Measurements from ENCODE around the gene CD151.

Gene CD151

DNA sequence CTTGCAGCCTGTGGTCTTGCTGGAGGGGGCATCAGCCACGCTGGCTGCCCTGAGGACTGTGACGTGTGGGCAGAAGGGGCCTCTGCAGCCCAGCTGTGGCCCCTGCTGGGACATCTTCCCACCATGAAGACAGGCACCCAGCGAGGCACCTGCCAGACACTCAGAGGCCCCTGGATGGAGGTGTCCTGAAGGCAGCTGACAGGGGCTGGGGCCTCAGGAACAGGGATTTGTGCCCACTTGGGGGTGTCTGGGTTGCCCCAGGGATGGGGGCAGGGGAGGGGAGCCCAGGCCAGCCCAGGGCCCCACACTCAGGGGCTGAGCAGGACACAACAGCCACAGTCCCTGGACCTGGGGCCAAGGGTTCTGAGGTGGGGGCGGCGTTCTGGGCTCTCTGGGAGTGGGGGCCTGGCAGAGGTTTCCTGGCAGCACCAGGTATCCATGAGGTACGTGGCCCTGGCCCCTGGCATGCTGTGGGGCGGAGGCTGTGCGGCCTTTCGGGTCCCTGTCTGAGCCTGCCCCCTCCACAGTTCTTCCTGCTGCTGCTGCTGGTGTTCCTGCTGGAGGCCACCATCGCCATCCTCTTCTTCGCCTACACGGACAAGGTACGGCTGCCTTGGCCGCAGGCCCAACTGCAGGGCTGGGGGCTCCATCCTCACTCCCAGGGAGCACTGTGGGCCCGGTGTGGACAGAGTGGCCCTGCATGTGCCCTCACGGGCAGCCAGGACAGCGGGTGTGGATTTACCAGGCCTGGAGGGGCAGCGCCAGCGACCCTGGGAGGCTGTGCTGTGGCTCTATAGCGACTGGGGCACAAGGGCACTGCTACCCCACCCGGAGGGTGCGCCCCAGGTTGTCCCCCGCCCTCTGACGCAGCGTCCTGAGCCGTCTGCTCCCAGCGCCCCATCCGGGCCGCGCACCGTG lies 31.4 kb downstream of the CD151 start:
- no peaks in the 10 kb centered on the region for H3K9me3 Mint-ChIP-seq
- H3K4me1 Mint-ChIP-seq = no peaks in the 10 kb centered on the region
- H3K4me3 Mint-ChIP-seq = no peak overlapping the region
- no peaks in the 10 kb centered on the region for H3K36me3 Mint-ChIP-seq
- H3K27me3 Mint-ChIP-seq = no peaks in the 10 kb centered on the region
- no peak overlapping the region for H3K27ac Mint-ChIP-seq

GRCh38 chr11:864898-865297 lies 32.1 kb downstream of the CD151 start:
- Mint-ChIP-seq H3K9me3 (no peaks in the 10 kb centered on the region), H3K27me3 (no peaks in the 10 kb centered on the region), H3K4me1 (no peaks in the 10 kb centered on the region), H3K36me3 (no peaks in the 10 kb centered on the region), H3K4me3 (no peak overlapping the region), H3K27ac (no peak overlapping the region)

DNA sequence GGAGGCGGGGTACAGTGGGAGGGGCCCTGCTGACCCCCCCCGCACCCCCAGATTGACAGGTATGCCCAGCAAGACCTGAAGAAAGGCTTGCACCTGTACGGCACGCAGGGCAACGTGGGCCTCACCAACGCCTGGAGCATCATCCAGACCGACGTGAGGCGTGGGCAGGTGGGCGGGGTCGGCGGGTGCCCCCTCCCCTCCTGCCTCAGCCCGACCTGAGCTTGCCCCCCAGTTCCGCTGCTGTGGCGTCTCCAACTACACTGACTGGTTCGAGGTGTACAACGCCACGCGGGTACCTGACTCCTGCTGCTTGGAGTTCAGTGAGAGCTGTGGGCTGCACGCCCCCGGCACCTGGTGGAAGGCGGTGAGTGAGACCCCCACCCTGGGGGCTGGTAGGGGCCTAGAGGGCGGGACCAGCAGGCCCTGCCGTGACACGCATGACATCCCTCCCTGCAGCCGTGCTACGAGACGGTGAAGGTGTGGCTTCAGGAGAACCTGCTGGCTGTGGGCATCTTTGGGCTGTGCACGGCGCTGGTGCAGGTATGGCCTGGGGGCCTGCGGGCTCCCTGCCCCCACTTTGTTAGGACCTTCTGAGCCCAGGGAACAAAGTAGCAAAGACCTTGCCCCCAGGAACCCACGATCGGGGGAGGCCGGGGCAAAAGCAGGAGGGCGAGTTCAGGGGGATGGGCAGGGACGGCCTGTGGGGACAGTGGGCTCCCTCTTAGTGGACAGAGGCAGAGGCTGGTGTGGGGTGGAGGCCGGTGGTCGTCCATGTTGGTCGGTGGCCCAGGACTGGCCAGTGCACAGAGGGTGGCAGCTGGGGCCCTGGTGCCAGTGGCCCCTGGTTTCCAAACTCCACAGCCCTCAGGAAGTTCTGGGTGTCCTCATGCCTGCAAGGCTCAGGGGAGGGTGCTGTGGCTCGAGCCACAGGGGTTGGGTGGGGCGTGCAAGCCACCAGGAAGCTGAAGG lies 33.0 kb downstream of the CD151 start:
- H3K4me3 Mint-ChIP-seq = peak overlapping the region; percentile 15
- no peaks in the 10 kb centered on the region for H3K9me3 Mint-ChIP-seq
- no peaks in the 10 kb centered on the region for H3K27me3 Mint-ChIP-seq
- no peak overlapping the region for H3K27ac Mint-ChIP-seq
- H3K36me3 Mint-ChIP-seq = no peaks in the 10 kb centered on the region
- H3K4me1 Mint-ChIP-seq = no peaks in the 10 kb centered on the region

DNA sequence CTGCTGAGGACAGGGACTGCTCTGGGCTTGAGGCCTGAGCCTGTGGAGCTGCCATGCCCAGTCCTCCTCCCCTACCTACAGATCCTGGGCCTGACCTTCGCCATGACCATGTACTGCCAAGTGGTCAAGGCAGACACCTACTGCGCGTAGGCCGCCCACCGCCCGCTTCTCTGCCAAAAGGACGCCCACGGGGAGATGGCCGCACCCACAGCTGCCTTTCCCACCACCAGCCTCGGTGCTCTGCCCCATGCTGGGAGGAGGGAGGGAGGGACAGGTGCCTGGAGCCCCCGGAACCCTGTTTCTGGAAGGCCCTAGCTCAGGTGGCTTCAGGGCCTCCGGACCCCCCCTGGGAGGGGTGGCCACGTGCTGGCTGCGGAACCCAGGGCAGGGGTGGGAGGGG lies 33.7 kb downstream of the CD151 start:
- Mint-ChIP-seq H3K4me1 (no peaks in the 10 kb centered on the region), H3K27me3 (no peaks in the 10 kb centered on the region), H3K9me3 (no peaks in the 10 kb centered on the region), H3K36me3 (no peaks in the 10 kb centered on the region), H3K4me3 (no peak overlapping the region), H3K27ac (no peak overlapping the region)

DNA sequence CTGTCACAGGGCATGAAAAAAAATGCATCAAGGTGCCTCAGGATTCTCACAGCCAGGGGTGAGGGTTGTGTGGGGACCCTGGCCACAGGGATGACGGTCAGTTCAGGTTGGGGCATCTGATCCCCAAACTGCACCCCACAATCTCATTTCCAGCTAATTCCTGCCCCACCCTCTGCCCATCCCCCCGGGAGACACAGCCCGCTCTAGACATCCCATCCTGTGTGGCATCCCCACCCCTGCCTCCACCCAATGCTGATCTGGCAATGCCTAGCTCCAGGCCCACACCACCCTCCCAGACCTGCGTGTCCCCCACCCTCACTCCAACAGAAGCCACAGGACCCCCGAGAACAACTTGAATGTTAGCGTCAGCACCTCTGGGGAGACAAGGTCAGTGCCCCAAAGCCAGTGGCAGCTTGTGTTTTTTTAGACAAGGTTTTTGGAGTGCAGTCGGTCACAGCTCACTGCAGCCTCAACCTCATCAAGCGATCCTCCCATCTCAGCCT lies 35.2 kb downstream of the CD151 start:
- H3K27ac Mint-ChIP-seq = no peak overlapping the region

DNA sequence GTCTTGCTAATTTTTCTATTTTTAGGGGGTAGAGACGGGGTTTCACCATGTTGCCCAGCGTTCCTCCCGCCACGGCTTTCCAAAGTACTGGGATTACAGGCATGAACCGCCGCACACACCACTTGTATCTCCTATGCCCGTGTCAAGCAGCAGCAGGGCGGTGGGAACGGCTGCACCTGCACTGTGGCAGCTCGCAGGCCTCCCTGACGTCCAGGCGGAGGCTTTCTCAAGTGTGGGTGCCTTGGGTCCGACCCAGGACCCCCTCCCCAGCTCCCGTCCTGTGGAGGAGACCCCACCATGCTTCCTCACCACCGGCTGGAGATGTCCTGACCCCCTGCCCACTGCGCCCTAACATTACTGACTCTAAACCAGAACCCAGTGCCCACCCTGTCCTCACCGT lies 35.6 kb downstream of the CD151 start:
- H3K36me3 Mint-ChIP-seq = no peaks in the 10 kb centered on the region

More for the DNA sequence above, 35.2 kb downstream of the CD151 start:
- Mint-ChIP-seq H3K4me1 (no peaks in the 10 kb centered on the region), H3K27me3 (no peaks in the 10 kb centered on the region), H3K4me3 (no peak overlapping the region), H3K36me3 (no peaks in the 10 kb centered on the region), H3K9me3 (no peaks in the 10 kb centered on the region)

DNA sequence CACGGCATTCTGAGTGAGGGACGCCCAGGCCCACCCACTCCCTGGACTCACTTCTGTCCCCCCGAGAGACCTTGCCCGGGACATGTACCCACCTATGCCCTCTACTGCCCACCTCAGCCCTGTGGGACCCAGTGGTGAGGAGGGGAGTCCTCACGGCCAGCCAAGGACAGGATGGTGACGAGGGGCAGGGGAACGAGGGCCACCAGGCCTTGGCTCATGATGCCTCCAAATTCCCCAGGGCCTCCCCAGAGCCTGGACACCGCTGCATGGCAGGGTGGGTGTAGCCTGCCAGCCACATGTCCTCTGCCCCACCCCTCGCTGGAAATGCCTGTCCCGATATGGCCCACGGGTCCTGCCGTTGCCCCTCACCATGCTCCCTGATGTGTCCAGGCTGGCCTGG lies 36.0 kb downstream of the CD151 start:
- H3K9me3 Mint-ChIP-seq = no peaks in the 10 kb centered on the region
- no peaks in the 10 kb centered on the region for H3K27me3 Mint-ChIP-seq
- no peaks in the 10 kb centered on the region for H3K4me1 Mint-ChIP-seq
- H3K27ac Mint-ChIP-seq = no peak overlapping the region
- peaks cover 2% of the 10 kb centered on the region for H3K36me3 Mint-ChIP-seq
- no peak overlapping the region for H3K4me3 Mint-ChIP-seq

More for the DNA sequence above, 35.6 kb downstream of the CD151 start:
- H3K9me3 Mint-ChIP-seq = no peaks in the 10 kb centered on the region
- H3K4me3 Mint-ChIP-seq = no peak overlapping the region
- no peaks in the 10 kb centered on the region for H3K4me1 Mint-ChIP-seq
- H3K27ac Mint-ChIP-seq = no peak overlapping the region
- no peaks in the 10 kb centered on the region for H3K27me3 Mint-ChIP-seq

DNA sequence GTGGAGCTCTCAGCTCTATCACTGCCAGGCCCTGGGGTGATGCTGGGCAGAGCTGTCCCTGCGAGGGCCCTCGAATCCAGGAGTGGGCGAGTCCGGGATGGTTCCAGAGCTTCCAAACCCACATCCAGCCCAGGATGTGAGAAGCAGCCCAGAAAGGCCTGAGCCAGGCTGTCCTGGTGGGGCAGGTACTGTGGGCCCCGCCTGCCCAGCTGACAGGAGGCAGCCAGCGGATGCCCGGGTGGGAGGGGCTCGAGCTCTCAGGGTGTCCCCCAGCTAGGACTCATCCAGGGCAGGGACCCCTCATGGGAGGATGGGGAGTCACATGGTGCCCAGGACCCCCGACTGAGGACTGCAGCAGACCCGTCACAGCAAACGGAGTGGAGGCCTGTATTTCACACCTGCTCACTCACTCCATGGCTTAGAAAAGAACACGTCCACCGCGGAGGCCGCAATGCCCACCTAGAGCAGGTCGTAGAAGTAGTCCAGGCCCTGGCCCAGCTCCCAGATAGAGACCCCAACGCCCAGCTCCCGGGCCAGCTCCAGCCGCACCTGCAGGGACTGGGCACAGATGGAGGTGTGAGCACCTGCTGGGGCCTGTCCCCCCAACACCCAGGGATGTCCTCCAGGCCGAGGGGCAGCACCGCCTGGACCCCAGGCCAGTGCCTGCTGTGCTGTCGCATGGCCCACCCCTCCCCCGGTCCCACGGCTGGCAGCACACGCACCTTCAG lies 36.8 kb downstream of the CD151 start:
- Mint-ChIP-seq H3K9me3 (no peaks in the 10 kb centered on the region), H3K36me3 (peaks cover 3% of the 10 kb centered on the region), H3K4me3 (no peak overlapping the region), H3K27me3 (no peaks in the 10 kb centered on the region), H3K27ac (no peak overlapping the region), H3K4me1 (no peaks in the 10 kb centered on the region)

- H3K4me3 Mint-ChIP-seq = no peak overlapping the region
- H3K27ac Mint-ChIP-seq = no peak overlapping the region
- no peaks in the 10 kb centered on the region for H3K9me3 Mint-ChIP-seq
- no peaks in the 10 kb centered on the region for H3K27me3 Mint-ChIP-seq
- no peaks in the 10 kb centered on the region for H3K4me1 Mint-ChIP-seq
- H3K36me3 Mint-ChIP-seq = peaks cover 4% of the 10 kb centered on the region
Observed at GRCh38 chr11:870127-870413, 37.3 kb downstream of the CD151 start.

DNA sequence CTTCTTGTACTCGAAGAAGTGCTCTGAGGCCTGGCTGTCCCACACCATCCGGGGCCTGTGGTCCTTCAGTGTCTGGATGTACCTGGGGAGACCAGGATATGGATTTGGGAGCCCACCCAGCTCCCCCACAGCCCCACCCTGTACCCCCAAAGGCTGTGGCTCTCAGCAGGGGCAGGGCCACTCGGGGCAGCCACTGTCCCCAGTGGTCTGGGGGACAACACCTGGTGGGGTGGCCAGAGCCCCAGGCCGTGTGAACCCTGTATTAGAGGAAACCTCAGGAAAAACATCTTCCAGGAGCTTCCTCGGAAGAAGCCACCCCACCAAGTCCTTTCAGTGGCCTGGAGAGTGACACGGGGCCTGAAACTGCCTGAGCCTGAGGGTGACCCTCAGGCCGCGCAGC lies 37.7 kb downstream of the CD151 start:
- Mint-ChIP-seq H3K4me1 (no peaks in the 10 kb centered on the region), H3K36me3 (peaks cover 4% of the 10 kb centered on the region), H3K9me3 (no peaks in the 10 kb centered on the region), H3K27ac (no peak overlapping the region), H3K4me3 (no peak overlapping the region), H3K27me3 (no peaks in the 10 kb centered on the region)

DNA sequence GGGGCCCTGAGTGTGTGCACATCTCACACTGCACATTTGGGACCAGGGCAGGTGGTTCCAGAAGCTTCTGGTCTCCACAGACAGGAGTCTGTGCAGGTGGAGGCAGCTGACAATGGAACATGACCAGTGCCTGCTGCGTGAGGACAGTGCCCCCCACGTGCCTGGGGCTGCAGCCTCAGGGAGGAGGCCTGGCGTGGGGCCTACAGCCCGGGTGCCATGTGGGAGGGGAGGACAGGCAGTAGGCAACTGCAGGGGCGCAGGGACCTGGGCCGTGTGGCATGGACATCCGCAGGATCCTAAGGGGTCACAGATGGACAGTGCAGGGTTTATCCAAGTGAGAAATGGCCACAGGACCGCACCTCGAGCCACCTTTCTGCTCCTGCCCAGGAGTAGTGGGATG lies 38.7 kb downstream of the CD151 start:
- Mint-ChIP-seq H3K4me1 (no peaks in the 10 kb centered on the region), H3K36me3 (peaks cover 4% of the 10 kb centered on the region), H3K4me3 (no peak overlapping the region), H3K27me3 (no peaks in the 10 kb centered on the region), H3K27ac (no peak overlapping the region), H3K9me3 (no peaks in the 10 kb centered on the region)

DNA sequence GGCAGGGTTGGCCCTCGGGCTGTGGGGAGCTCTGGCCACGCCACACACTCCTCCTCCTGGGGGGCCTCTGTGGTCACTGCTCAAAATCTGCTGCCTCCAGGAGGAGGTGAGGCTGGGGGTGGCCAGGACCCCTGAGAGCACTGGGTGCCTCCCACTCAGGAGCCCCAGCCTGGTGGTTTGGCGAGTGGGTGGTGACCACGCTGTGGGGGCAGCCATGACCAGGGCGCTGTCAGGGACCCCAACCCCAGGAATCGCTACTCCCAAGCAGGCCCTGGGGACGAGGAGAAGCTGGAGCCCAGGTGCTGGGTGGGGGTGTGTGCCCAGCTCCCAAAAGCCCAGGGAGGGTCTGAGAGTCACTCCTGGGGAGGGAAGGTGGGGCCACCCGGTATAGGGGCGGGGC lies 40.0 kb downstream of the CD151 start:
- Mint-ChIP-seq H3K4me1 (no peaks in the 10 kb centered on the region), H3K4me3 (no peak overlapping the region), H3K27me3 (no peaks in the 10 kb centered on the region), H3K27ac (no peak overlapping the region), H3K36me3 (peaks cover 6% of the 10 kb centered on the region), H3K9me3 (no peaks in the 10 kb centered on the region)

- H3K36me3 Mint-ChIP-seq = peaks cover 6% of the 10 kb centered on the region
- no peaks in the 10 kb centered on the region for H3K4me1 Mint-ChIP-seq
- no peaks in the 10 kb centered on the region for H3K9me3 Mint-ChIP-seq
- H3K27ac Mint-ChIP-seq = no peak overlapping the region
- no peak overlapping the region for H3K4me3 Mint-ChIP-seq
- H3K27me3 Mint-ChIP-seq = no peaks in the 10 kb centered on the region
Observed at GRCh38 chr11:873706-874105, 41.0 kb downstream of the CD151 start.

GRCh38 chr11:875203-875602 lies 42.5 kb downstream of the CD151 start:
- H3K27me3 Mint-ChIP-seq = no peaks in the 10 kb centered on the region
- H3K9me3 Mint-ChIP-seq = no peaks in the 10 kb centered on the region
- no peak overlapping the region for H3K4me3 Mint-ChIP-seq
- no peak overlapping the region for H3K27ac Mint-ChIP-seq
- peaks cover 6% of the 10 kb centered on the region for H3K36me3 Mint-ChIP-seq
- no peaks in the 10 kb centered on the region for H3K4me1 Mint-ChIP-seq

DNA sequence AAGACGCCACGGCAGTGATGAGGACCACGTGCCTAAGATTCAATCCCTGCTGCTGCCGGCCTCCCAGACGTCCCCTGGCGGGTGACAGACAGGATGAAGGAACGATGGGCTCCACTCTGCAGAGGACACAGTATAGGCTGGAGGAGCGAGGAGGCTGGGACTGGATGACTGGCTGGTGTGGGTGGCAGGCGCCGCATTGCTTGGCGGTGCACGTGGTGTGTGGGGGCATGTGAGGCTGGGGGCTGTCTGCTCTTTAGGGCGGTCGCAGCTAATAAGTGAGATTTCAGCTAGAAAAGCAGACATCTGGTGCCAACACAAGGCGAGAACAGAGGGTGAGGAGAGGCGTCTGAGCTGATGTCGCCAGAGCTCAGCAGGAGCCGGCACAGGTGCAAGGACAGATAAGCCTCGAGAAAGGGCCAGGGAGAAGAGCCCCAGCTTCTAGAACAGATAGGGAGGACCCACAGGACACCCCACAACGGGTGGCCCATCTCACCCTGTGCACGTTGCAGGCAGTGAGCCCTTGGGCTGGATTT lies 43.1 kb downstream of the CD151 start:
- peaks cover 8% of the 10 kb centered on the region for H3K36me3 Mint-ChIP-seq
- H3K9me3 Mint-ChIP-seq = no peaks in the 10 kb centered on the region
- H3K27ac Mint-ChIP-seq = peak overlapping the region; percentile 43
- H3K4me3 Mint-ChIP-seq = no peak overlapping the region
- H3K4me1 Mint-ChIP-seq = no peaks in the 10 kb centered on the region
- no peaks in the 10 kb centered on the region for H3K27me3 Mint-ChIP-seq

Measured in activated naive CD4-positive, alpha-beta T cell treated with anti-CD3 and anti-CD28 coated beads, Interleukin-2, amount 50 U/mL, for 24 hours (primary cell).